CD4-positive, alpha-beta T cell treated with Interleukin-6 at 100 ng/mL for 8 hours (primary cell): ENCODE data around the gene ZNF423.
"Not testable (repeated sequence)": the region's sequence is repeated elsewhere in the genome, so short reads cannot be mapped to it uniquely, and the experiment has no call there.

Experiments used
- DNase-seq: peaks from one replicate; pipeline ENCODE4 v3.0.0-alpha.2; 2020; ENCODE audit warnings: mixed read lengths, low spot score

ZNF423 gene

GRCh38 chr16:49855822-49856671 lies at the start of gene ZNF423:
Gene ZNF423 (minus strand): TSS chr16:49856112. CDS start chr16:49855774, 338 bp downstream.
- no peak for DNase-seq

DNA sequence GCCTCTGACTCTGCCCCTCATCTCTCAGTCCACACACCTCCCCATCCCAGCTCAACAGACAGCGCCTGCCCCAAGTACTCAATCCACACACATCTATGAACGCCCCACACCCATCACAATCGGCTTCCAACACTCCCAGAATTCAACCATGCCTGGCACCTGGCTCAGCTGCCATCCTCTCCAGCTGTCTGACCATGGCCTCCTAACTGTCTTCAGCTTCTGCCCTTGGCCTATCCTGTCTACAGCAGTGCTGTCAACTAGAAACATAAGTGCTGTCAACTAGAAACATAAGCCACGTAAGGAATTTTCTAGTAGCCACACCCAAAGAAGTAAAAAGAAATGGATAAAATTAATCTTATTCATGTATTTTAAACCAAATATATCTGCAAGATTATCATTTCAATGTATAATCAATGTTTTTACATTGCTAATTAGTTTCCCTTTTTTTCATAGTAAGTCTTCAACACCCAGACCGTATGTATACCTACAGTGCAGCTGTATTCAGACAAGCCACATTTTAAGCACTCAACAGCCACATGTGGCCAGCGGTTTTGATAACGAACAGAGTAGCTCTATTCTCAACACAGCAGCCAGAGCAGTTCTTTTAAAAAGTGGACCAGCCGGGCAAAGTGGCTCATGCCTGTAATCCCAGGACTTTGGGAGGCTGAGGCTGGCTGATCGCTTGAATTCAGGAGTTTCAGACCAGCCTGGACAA lies 48.6 kb upstream of the ZNF423 start:
- DNase-seq, result no peak

- DNase-seq, result no peak
Observed at GRCh38 chr16:49902908-49903307, 47.0 kb upstream of the ZNF423 start.

DNA sequence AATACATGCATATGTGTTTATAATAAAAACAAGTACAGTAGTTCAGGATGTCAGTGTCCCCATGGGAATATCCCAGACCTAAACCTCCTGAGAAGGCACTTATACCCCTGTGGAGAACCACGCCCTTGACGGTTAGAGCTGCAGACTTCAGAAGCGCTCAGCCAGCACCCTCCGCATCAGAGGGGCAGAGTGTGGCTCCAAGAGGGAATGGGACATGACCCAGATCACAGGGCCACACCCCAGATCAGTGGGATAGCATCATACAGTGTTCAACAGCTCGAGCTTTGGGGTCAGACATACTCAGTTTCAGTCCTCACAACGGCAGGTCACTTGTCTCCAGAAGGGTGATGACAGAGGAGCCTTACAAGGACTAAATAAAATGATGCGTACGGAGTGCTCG lies 45.8 kb upstream of the ZNF423 start:
- no peak for DNase-seq

DNA sequence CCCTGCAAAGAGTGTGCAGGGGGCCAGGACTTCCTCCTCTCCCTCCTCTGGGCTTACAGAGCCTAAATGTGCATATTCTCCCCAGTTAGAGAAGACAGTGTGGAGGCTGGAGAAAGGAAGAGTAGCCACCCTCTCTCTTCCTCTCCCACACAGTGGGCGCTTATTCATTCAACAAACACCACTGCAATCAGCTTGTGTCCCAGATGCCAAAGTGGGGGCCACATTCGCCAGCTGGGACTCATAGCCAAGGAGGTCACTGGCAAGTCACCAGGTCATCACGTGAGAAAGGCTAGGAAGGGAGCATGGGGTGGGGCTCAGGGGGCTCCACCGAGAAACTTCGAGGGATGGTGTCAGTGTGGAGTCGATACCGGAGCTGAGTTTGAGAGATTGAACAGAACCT lies 45.0 kb upstream of the ZNF423 start:
- no peak for DNase-seq

GRCh38 chr16:49899991-49900695 lies 44.2 kb upstream of the ZNF423 start:
- DNase-seq, result no peak

DNA sequence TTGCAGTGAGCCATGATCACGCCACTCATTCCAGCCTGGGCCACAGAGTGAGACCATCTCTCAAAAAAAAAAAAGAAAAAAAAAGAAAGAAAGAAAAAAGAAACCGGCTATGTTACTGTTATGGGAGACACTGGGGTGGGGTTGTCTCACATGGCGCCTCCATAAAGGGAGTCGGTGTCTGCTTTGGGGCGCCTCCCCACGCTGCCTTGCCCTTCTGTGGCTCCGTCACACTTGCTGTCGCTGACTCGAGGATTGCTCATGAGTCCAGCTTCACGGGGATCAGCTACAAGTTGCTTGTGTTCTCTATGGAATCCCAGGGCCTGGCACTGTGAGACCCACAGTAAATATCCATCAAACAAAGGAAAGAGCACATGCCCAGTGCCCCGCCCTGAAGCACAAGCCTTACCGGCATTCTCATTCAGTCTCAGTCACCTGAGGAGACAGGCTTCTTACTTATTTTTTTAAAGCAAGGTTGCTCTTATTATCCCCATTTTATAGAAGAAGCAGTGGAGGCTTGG lies 40.6 kb upstream of the ZNF423 start:
- no peak for DNase-seq

- DNase-seq, result no peak
Observed at GRCh38 chr16:49890876-49891275, 35.0 kb upstream of the ZNF423 start.

GRCh38 chr16:49889725-49890397 lies 33.9 kb upstream of the ZNF423 start:
- no peak for DNase-seq

GRCh38 chr16:49886554-49887094 lies 30.7 kb upstream of the ZNF423 start:
- DNase-seq, result no peak

DNA sequence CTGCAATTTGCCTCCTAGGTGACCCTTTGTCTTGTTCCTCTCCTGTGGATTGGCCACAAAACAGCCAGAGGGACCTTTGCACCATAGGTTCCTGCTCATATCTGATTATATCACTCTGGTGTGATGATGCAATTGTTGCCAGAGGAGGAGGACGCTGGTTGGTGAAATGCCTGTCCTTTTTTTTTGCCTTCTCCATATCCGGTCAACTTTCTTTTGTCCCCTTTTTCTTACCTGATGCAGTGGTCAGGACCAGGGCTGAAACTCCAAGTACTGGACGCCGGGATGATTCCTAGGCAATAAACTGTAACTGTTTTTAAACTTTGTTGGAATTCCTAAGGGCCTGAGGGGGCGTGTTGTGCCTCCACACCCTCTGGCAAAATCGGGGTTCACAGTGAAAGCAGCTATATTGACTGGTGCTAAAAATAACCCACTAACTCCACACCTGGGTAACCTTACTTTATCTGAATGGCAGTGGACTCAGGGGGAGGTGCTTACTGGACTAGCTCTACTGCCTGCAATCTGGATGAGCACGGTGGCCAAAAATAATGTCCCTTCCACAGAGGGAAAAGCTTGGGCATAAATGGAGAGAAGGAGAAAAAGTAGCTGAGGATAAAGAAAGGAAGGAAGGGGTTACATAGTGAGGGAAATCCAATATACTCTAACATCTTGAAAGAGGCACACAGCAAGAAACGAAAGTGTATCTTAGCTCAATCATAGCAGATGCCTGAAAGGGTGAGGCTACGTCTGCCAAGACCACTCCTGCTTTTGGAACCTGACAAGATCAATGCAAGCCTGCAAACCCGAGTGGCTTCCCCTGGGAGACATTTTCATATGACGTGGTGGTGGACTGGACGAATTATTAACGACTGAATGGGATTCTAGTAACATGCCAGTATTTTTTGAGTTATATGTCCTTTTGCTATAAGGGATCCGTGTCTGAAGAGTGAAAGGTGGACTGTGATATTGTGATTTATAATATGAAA lies 28.4 kb upstream of the ZNF423 start:
- no peak for DNase-seq

GRCh38 chr16:49883076-49884014 lies 27.4 kb upstream of the ZNF423 start:
- DNase-seq, result no peak

DNA sequence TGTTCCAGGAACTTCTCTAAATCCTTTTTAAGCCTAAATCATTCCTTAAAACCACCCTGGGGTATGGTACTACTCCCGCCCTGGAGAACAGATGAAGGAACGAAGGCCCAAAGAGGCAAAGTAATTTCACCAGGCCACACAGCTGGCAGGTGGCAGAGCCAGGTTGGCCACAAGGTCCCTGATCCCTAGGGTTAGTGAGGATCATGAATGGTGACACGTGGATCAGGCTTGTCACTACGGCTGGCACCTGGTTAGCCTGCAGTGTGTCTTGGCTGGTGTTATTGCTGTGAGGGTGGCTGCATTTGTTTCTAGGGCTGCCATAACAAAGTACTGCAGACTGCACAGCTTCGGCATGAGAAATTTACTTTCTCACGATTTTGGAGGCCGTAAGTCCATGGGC lies 26.0 kb upstream of the ZNF423 start:
- no peak for DNase-seq

DNA sequence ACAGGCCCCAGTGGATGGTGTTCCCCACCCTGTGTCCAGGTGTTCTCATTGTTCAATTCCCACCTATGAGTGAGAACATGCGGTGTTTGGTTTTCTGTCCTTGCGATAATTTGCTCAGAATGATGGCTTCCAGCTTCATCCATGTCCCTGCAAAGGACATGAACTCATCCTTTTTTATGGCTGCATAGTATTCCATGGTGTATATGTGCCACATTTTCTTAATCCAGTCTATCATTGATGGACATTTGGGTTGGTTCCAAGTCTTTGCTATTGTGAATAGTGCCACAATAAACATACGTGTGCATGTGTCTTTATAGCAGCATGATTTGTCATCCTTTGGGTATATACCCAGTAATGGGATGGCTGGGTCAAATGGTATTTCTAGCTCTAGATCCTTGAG lies 22.6 kb upstream of the ZNF423 start:
- DNase-seq, result not testable (repeated sequence)

DNA sequence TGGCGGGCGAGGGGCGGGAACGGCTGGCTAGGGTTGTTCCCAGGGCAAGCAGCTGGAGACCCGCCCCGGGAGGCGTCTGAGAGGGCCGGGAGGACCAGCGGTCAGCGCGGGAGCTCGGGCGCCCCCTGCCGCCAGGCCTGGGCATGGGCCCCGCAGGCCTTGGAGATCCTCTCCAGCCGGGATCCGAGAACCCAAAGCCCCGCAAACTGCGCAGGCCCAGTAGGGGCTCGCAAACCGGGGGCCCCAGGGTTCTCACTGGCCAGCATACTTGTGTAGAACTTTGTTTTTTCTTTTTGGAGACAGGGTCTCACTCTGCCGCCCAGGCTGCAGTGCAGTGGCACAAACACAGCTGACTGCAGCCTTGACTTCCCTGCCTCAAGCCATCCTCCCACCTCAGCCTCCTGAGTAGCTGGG lies 20.8 kb upstream of the ZNF423 start:
- DNase-seq, result no peak

DNA sequence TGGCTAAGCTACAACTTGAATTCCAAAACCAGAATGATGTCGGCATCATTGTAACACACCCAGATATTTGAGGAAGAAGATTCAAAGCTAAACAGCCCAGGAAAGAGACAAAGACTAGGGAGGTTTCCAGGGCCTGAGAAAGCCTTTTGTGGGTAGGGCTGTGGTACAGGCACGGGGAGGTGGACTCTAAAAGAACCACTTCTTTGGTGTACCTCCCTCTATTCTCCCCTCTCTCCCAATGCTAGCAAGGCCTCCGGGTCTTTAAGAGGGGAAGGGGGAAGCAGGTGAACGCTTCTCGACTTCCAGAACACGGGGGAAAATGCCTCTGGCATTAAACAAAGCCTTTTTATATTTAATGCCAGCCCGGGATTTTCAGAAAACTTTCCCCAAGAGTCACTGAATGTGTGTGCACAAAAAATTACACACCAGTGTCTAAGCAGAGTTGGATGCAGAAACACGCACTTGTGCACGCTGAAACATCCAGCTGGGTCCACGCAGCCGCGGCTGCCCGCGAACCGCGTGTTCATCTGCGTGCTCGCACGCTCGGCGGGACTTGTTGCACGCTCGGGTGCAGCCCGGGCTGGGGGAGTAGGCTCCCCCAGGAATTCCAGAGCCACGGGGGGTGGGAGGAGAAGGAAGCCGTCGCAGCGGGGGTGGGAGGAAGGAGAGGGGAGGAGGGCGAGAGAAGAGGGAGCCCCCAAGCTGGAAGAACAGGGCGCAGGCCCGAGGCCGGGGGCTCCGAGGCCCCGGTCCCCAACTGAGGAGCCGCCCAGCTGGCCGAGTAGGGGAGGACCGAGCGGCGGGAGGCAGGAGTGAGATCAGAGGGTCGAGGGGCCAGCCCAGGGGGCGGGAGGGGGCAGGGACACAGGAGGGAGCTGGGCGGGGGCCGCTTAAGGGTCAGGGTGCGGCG lies 20.1 kb upstream of the ZNF423 start:
- no peak for DNase-seq

GRCh38 chr16:49874613-49875237 lies 18.8 kb upstream of the ZNF423 start:
- no peak for DNase-seq

- DNase-seq, result not testable (repeated sequence)
Observed at GRCh38 chr16:49871824-49872223, 15.9 kb upstream of the ZNF423 start.
